Thymus (tissue), 11 donors: Measurements from ENCODE around the gene HMOX2. TPM values are rescaled to one million over a fixed set of nuclear protein-coding genes. Genes with fewer than 3 reads are reported as not detected.

ENCODE experiments used
- DNase-seq, 9 donors: peaks; one replicate each; pipeline ENCODE4 v3.0.0-alpha.2; 2013; ENCODE audit warnings: low spot score in 9 of 9, low read depth in 6 of 9, missing footprints in 1 of 9
- H3K27ac ChIP-seq, 2 donors: one replicate each; pipeline ENCODE4 v1.5.1; 2013; ENCODE audit warnings: control low read depth in 1 of 2, low read depth in 1 of 2, low read length in 1 of 2, mild to moderate bottlenecking in 1 of 2, moderate library complexity in 1 of 2
- H3K27me3 ChIP-seq, 2 donors: one replicate each; pipeline ENCODE4 v1.5.1; 2013; ENCODE audit warnings: low read length in 1 of 2; ENCODE audit not compliant: control insufficient read depth in 2 of 2, insufficient read depth in 1 of 2
- H3K36me3 ChIP-seq, 2 donors: one replicate each; pipeline ENCODE4 v1.5.1; 2013; ENCODE audit warnings: low read length in 1 of 2, mild to moderate bottlenecking in 1 of 2, moderate library complexity in 1 of 2; ENCODE audit not compliant: control insufficient read depth in 2 of 2, insufficient read depth in 2 of 2
- H3K4me1 ChIP-seq, 2 donors: one replicate each; pipeline ENCODE4 v1.5.1; 2013; ENCODE audit warnings: low read length in 2 of 2; ENCODE audit not compliant: control insufficient read depth in 2 of 2, insufficient read depth in 2 of 2
- H3K4me3 ChIP-seq, 2 donors: one replicate each; pipeline ENCODE4 v1.5.1; 2013; ENCODE audit warnings: low read length in 2 of 2, control low read depth in 1 of 2, mild to moderate bottlenecking in 1 of 2
- H3K9me3 ChIP-seq, 2 donors: one replicate each; pipeline ENCODE4 v1.5.1; 2013; ENCODE audit warnings: low read length in 1 of 2, mild to moderate bottlenecking in 1 of 2; ENCODE audit not compliant: control insufficient read depth in 2 of 2, insufficient read depth in 1 of 2
- WGBS: extraction: QIAGEN DNeasy Blood & Tissue Kit; methylation state at CpG from one replicate; pipeline ENCODE4 v1.1.7; 2013; 5-methylcytosine and 5-hydroxymethylcytosine counted together
- polyA plus RNA-seq: library from polyadenylated mRNA; stranded (reverse); fragments of 200-250 nt; gene quantifications from one replicate; pipeline ENCODE4 v1.2.3, GENCODE V29; 2013
- total RNA-seq: library from RNA; stranded (reverse); fragments of 120-200 nt; gene quantifications from one replicate; pipeline ENCODE4 v1.2.4, GENCODE V29; 2013
- donor health status: healthy.

The HMOX2 gene
- total and polyA plus RNA-seq, 2 donors: 38.3 to 54.0 TPM

GRCh38 chr16:4513086-4513860 lies 37.1 kb downstream of the HMOX2 start:
- H3K27ac ChIP-seq: no peak overlapping the region
- WGBS: 97% methylated on average over 19 of the region's 19 CpGs

GRCh38 chr16:4513881-4514280 lies 37.7 kb downstream of the HMOX2 start:
- H3K27ac ChIP-seq: no peak overlapping the region
- H3K27me3 ChIP-seq: no peaks in the 10 kb centered on the region
- WGBS: 96% methylated on average over 7 of the region's 7 CpGs
- H3K4me1 ChIP-seq: peaks cover 8 to 36% of the 10 kb centered on the region in 2 donors
- no peaks in the 10 kb centered on the region for H3K9me3 ChIP-seq
- no peak overlapping the region for H3K4me3 ChIP-seq
- DNase-seq: no peak
- H3K36me3 ChIP-seq: peaks cover 46 to 49% of the 10 kb centered on the region in 2 donors

More at GRCh38 chr16:4513086-4513860, 37.1 kb downstream of the HMOX2 start:
- peaks cover 8 to 31% of the 10 kb centered on the region in 2 donors for H3K4me1 ChIP-seq
- peaks cover 52 to 56% of the 10 kb centered on the region in 2 donors for H3K36me3 ChIP-seq
- no peaks in the 10 kb centered on the region for H3K27me3 ChIP-seq
- no peak for DNase-seq
- no peak overlapping the region for H3K4me3 ChIP-seq
- no peaks in the 10 kb centered on the region for H3K9me3 ChIP-seq

GRCh38 chr16:4514606-4515005 lies 38.4 kb downstream of the HMOX2 start:
- WGBS: 44% methylated on average over 7 of the region's 7 CpGs
- no peak for DNase-seq
- Histone ChIP-seq H3K36me3 (peaks cover 38 to 42% of the 10 kb centered on the region in 2 donors), H3K9me3 (no peaks in the 10 kb centered on the region), H3K4me3 (no peak overlapping the region), H3K27ac (no peak overlapping the region), H3K4me1 (peaks cover 8 to 37% of the 10 kb centered on the region in 2 donors), H3K27me3 (no peaks in the 10 kb centered on the region)

DNA sequence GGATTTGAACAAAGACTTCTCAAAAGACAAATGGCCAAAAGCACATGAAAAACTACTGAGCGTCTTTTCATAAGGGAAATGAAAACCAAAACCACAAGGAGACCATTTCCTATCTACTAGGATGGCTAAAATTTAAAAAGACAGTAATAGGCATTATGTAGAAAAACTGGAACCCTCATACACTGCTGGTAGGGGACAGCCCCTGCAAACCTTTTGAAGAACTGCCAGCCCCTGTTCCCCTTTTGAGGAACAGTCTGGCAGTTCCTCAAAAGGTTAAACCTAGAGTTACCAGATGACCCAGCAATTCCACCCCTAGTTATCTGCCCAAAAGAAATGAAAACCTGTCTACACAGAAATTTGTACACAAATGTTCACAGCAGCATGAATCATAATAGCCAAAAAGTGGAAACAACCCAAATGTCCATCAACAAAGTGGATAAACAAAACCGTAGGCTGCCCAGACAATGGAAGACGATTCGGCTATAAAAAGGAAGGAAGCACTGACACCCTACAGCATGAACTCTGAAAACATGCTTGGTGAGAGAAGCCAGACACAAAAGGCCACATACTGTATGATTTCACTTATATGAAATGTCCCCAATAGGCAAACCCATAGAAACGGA lies 39.5 kb downstream of the HMOX2 start:
- peaks cover 29 to 33% of the 10 kb centered on the region in 2 donors for H3K36me3 ChIP-seq
- H3K4me3 ChIP-seq: no peak overlapping the region
- no peaks in the 10 kb centered on the region for H3K9me3 ChIP-seq
- H3K27ac ChIP-seq: peak overlapping the region; percentile 43 to 45
- peaks cover 8 to 37% of the 10 kb centered on the region in 2 donors for H3K4me1 ChIP-seq
- 38% methylated on average over 5 of the region's 5 CpGs for WGBS
- H3K27me3 ChIP-seq: no peaks in the 10 kb centered on the region
- DNase-seq: no peak

GRCh38 chr16:4517812-4518680 lies 41.8 kb downstream of the HMOX2 start:
- peak in 1 of 9 donors; percentile 55 for DNase-seq
- Histone ChIP-seq H3K27me3 (no peaks in the 10 kb centered on the region), H3K4me3 (no peak overlapping the region), H3K27ac (peak overlapping the region in 1 of 2 donors; percentile 20), H3K9me3 (no peaks in the 10 kb centered on the region), H3K36me3 (peaks cover 13 to 18% of the 10 kb centered on the region in 2 donors), H3K4me1 (peaks cover 8 to 46% of the 10 kb centered on the region in 2 donors)
- 80% methylated on average over 12 of the region's 12 CpGs for WGBS

GRCh38 chr16:4519274-4520058 lies 43.3 kb downstream of the HMOX2 start:
- Histone ChIP-seq H3K4me1 (peaks cover 6 to 45% of the 10 kb centered on the region in 2 donors), H3K27me3 (no peaks in the 10 kb centered on the region), H3K36me3 (peaks cover 9 to 12% of the 10 kb centered on the region in 2 donors), H3K27ac (no peak overlapping the region), H3K4me3 (no peak overlapping the region), H3K9me3 (no peaks in the 10 kb centered on the region)
- 89% methylated on average over 15 of the region's 15 CpGs for WGBS
- DNase-seq: no peak

GRCh38 chr16:4520913-4521312 lies 44.7 kb downstream of the HMOX2 start:
- Histone ChIP-seq H3K27ac (no peak overlapping the region), H3K36me3 (peaks cover 9 to 12% of the 10 kb centered on the region in 2 donors), H3K9me3 (no peaks in the 10 kb centered on the region), H3K4me1 (peaks cover 6 to 46% of the 10 kb centered on the region in 2 donors), H3K4me3 (no peak overlapping the region), H3K27me3 (no peaks in the 10 kb centered on the region)
- DNase-seq: no peak
- WGBS: 97% methylated on average over 7 of the region's 7 CpGs

- no peak overlapping the region for H3K4me3 ChIP-seq
- no peaks in the 10 kb centered on the region for H3K9me3 ChIP-seq
- H3K4me1 ChIP-seq: peaks cover 6 to 53% of the 10 kb centered on the region in 2 donors
- DNase-seq: no peak
- 90% methylated on average over 8 of the region's 8 CpGs for whole genome bisulfite sequencing
- H3K36me3 ChIP-seq: peaks cover 9 to 12% of the 10 kb centered on the region in 2 donors
- no peaks in the 10 kb centered on the region for H3K27me3 ChIP-seq
- peak overlapping the region in 1 of 2 donors; percentile 58 for H3K27ac ChIP-seq
These were observed 45.9 kb downstream of the HMOX2 start for GRCh38 chr16:4522051-4522581.
